ENCODE measurements around the gene MTARC2. TPM values are rescaled to one million over a fixed set of nuclear protein-coding genes. Genes with fewer than 3 reads are reported as not detected.

MTARC2 gene
- total and polyA plus RNA-seq, 2 of the 13 experiments (the other 11 are each of a cell fraction or from before 2014, with no cell fraction given), result 8.5 to 10.1 TPM

- TF ChIP-seq HNRNPK (IDR thresholded peaks at IDR 0.05; ENCODE audit: low read depth, low read length, poor library complexity, severe bottlenecking), result peak; percentile 62
- no peak for TF ChIP-seq ZNF354B (CRISPR knock-in tag; IDR thresholded peaks at IDR 0.05)
- TF ChIP-seq ZFP82 (CRISPR knock-in tag; IDR thresholded peaks at IDR 0.05; ENCODE audit: borderline replicate concordance), result no peak
- no peak for TF ChIP-seq RERE (CRISPR knock-in tag; IDR thresholded peaks at IDR 0.05; ENCODE audit: low read depth)
- no peak for TF ChIP-seq JUND (CRISPR knock-in tag; IDR thresholded peaks at IDR 0.05)
- TF ChIP-seq TIGD3 (CRISPR knock-in tag; IDR thresholded peaks at IDR 0.05; ENCODE audit: borderline replicate concordance), result no peak
- no peak for TF ChIP-seq CBX2 (IDR thresholded peaks at IDR 0.05; ENCODE audit: low read depth, low read length)
- no peak for TF ChIP-seq CBX2 (CRISPR knock-in tag; IDR thresholded peaks at IDR 0.05; ENCODE audit: low read depth)
- TF ChIP-seq ZBTB44 (CRISPR knock-in tag; IDR thresholded peaks at IDR 0.05), result no peak
- no peak for TF ChIP-seq WIZ (CRISPR knock-in tag; IDR thresholded peaks at IDR 0.05)
- peak; percentile 62; the same call in 1 of the 2 replicates for TF ChIP-seq THAP7 (CRISPR knock-in tag; IDR thresholded peaks at IDR 0.05)
- TF ChIP-seq SOX6 (IDR thresholded peaks at IDR 0.05), result no peak
- peak; percentile 38 for TF ChIP-seq SOX6 (CRISPR knock-in tag; IDR thresholded peaks at IDR 0.05)
- TF ChIP-seq TOE1 (CRISPR knock-in tag; IDR thresholded peaks at IDR 0.05), result 0 out of 2 replicates have a peak, but pooled peaks have one; percentile 12
- peak; percentile 11; the same call in 1 of the 2 replicates for TF ChIP-seq ETV5 (CRISPR knock-in tag; IDR thresholded peaks at IDR 0.05; ENCODE audit: borderline replicate concordance)
- TF ChIP-seq RBAK (CRISPR knock-in tag; IDR thresholded peaks at IDR 0.05), result no peak
- peak; percentile 31; the same call in 1 of the 2 replicates for TF ChIP-seq ZHX1 (CRISPR knock-in tag; IDR thresholded peaks at IDR 0.05; ENCODE audit: low read depth)
These were observed 38.4 kb downstream of the MTARC2 start, which contains the start of gene MTARC1 (continued) for GRCh38 chr1:220786337-220787068.

Measured in HepG2 (cell line).